Stomach (tissue), 4 donors: ENCODE data around the gene IBTK.
"Not testable (repeated sequence)": the region's sequence is repeated elsewhere in the genome, so short reads cannot be mapped to it uniquely, and the experiment has no call there.

Source experiments
- EP300 ChIP-seq: sonication (generic); formaldehyde crosslinking; IDR thresholded peaks from one replicate; pipeline ENCODE4 v1.6.1; 2017; ENCODE audit warnings: antibody characterized with exemption
- POLR2A ChIP-seq, 4 donors: fragments of 450-650 bp; IDR thresholded peaks; one replicate each; pipeline ENCODE4 v1.6.1; 2016; ENCODE audit warnings: antibody characterized with exemption in 4 of 4, control low read depth in 2 of 4, mild to moderate bottlenecking in 1 of 4, moderate library complexity in 1 of 4
- TF ChIP-seq, protein P1 (sequence below), 7 experiments: fragments of 450-650 bp in 4 of 7; fragments of 200-600 bp in 3 of 7; sonication (generic) in 3 of 7; IDR thresholded peaks; one replicate each; pipeline ENCODE4 v1.5.1; 2016 to 2019; ENCODE audit warnings: antibody characterized with exemption in 7 of 7, control low read depth in 2 of 7, mild to moderate bottlenecking in 1 of 7

DNA sequence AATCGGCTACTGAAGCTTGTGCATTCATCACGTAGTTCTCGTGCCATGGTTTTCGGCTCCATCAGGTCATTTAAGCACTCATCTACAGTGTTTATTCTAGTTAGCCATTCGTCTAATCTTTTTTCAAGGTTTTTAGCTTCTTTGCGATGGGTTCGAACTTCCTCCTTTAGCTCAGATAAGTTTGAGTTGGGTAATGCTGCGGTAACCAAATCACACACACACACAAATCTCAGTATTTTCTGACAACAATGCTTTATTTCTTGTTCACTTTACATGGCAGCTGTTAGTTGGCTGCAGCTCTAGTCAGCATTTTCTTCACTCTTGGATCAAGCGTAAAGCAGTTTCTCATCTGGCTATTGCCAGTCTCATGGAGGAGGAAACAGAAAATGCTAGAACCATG, 118.6 kb downstream of the IBTK start:
- TF ChIP-seq, protein P1, sequence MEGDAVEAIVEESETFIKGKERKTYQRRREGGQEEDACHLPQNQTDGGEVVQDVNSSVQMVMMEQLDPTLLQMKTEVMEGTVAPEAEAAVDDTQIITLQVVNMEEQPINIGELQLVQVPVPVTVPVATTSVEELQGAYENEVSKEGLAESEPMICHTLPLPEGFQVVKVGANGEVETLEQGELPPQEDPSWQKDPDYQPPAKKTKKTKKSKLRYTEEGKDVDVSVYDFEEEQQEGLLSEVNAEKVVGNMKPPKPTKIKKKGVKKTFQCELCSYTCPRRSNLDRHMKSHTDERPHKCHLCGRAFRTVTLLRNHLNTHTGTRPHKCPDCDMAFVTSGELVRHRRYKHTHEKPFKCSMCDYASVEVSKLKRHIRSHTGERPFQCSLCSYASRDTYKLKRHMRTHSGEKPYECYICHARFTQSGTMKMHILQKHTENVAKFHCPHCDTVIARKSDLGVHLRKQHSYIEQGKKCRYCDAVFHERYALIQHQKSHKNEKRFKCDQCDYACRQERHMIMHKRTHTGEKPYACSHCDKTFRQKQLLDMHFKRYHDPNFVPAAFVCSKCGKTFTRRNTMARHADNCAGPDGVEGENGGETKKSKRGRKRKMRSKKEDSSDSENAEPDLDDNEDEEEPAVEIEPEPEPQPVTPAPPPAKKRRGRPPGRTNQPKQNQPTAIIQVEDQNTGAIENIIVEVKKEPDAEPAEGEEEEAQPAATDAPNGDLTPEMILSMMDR (IDR thresholded peaks at IDR 0.05), result not testable (repeated sequence)
- TF ChIP-seq EP300; POLR2A (IDR thresholded peaks at IDR 0.05): not testable (repeated sequence)
